ENCODE data around the gene ZNF423.

DNA sequence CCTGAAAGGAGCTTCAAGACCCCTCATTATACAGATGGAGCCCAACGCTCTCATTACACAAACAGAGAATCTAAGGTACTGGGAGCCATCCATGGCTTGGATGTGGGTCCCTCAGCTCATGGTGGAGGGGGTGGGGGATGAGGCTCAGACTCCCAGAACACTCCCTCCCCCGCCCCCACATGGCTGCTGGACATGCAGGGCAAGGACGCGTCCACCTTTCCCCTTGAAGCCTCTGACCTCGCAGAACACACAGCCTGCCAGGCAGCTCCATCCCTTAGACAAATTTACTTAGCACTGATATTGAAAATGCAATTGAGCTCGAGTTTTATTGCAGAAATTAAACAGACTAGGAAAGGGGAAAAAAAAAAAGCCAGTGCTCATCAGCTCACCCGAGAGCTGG lies 203.9 kb downstream of the ZNF423 start:
- TF ChIP-seq RNF2 (conservative IDR thresholded peaks at IDR 0.05; ENCODE audit: low read depth) (no peak), ZNF567 (CRISPR knock-in tag; IDR thresholded peaks at IDR 0.05; ENCODE audit: borderline replicate concordance) (no peak), CTCF (CRISPR knock-in tag; IDR thresholded peaks at IDR 0.05) (no peak), ZNF607 (CRISPR knock-in tag; IDR thresholded peaks at IDR 0.05; ENCODE audit: borderline replicate concordance) (no peak), CREM (IDR thresholded peaks at IDR 0.05) (no peak), CREM (CRISPR knock-in tag; IDR thresholded peaks at IDR 0.05) (no peak)

Measured in HepG2 (cell line).